Left colon (tissue), 2 donors: ENCODE data around the gene KL. TPM values are rescaled to one million over a fixed set of nuclear protein-coding genes. Genes with fewer than 3 reads are reported as not detected.
A peak's percentile ranks its signal among the peaks of the same experiment; 100 is the strongest.

Source experiments
- ATAC-seq: fragments of 200-7000 bp; cut with Tn5 transposase; one replicate; pipeline ENCODE4 v1.9.1; 2020; ENCODE audit warnings: mild to moderate bottlenecking, moderate library complexity
- DNase-seq, 2 donors: peaks; one replicate each; pipeline ENCODE4 v3.0.0-alpha.2; 2020
- intact Hi-C, 2 donors: fragments of 100-400 bp; cut with DNase I in 1 of 2; cut with micrococcal nuclease in 1 of 2; formaldehyde crosslinking; loops; one replicate each; pipeline versions ENCODE4 v1.11.2 to v1.14.0; 2022; cut with DNase I, micrococcal nuclease
- total RNA-seq, 2 donors: library from RNA; stranded (reverse); fragmentation: NEBNext Ultra II Directional; extraction: Animal tissue kit (Norgen Biotek cat#: 25700); gene quantifications; one replicate each; pipeline ENCODE4 v1.2.1, GENCODE V29; 2021
- donor health status: DM: no; HTN: no; CAD: no.
- donor health status: DM: yes; HTN: yes; CAD: no.

The KL gene
- total RNA-seq, 2 donors from 2014 or later = 1.0 to 2.0 TPM

DNA sequence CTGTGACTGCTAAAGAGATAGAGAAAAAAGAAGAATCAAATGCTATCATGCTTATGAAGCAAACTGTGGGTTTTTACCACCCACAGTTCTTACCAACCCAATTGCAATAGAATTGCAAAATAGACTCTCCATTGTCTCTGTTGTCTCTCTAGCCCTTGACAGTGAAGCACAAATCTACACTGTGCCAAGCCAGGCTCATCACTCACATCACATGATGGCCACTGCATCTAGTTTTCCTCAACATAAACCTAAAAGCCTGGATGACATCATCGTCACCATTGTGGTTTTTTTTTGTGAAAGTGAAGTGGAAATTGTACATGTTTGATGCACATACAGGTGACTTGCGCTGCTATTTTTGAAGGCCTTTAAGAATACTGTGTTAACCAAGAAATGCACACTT, 56.1 kb downstream of the KL start:
- DNase-seq = no peak

DNA sequence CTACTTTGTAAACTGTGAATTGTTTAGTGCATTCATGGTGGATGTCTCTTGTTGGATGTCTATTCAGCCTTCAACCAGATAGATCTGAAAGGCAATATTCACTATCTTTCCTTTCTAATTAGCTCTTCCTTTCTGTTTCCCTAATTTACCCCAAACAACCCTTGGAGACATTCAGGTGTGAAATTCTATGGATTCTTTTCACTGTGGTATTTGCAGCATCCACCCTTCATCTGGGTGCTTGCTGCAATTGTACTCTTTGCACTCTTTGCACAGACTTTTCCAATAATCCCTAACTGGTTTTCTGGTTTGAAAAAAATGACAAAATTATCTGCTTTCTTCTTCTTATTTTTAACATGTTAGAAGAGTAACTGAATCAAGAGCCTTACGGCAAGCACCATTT, 56.5 kb downstream of the KL start:
- ATAC-seq (no peak), DNase-seq (no peak)
- intact Hi-C loops = no loop called here

More for the DNA sequence above, 56.1 kb downstream of the KL start:
- no peak for ATAC-seq
- intact Hi-C loops = no loop called here

DNA sequence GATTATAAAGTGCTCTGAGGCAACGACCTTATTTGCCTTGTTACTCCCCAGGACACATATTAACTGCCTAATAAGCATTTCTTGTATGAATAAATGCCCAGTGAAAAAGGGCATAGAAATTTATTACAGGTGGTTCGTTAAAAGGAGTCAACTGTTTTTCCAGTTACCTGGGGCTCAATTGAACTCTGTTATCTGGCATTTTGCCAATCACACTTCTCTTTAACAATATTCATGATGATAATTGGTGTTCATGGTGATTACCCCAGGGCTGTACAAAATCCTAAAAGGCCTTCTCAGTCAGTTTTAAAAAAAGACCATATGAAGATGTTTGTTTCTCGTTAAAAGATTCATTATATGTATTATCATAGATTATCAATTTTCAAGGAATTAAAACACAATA, 57.1 kb downstream of the KL start:
- intact Hi-C loops = no loop called here
- ATAC-seq (no peak), DNase-seq (no peak)

DNA sequence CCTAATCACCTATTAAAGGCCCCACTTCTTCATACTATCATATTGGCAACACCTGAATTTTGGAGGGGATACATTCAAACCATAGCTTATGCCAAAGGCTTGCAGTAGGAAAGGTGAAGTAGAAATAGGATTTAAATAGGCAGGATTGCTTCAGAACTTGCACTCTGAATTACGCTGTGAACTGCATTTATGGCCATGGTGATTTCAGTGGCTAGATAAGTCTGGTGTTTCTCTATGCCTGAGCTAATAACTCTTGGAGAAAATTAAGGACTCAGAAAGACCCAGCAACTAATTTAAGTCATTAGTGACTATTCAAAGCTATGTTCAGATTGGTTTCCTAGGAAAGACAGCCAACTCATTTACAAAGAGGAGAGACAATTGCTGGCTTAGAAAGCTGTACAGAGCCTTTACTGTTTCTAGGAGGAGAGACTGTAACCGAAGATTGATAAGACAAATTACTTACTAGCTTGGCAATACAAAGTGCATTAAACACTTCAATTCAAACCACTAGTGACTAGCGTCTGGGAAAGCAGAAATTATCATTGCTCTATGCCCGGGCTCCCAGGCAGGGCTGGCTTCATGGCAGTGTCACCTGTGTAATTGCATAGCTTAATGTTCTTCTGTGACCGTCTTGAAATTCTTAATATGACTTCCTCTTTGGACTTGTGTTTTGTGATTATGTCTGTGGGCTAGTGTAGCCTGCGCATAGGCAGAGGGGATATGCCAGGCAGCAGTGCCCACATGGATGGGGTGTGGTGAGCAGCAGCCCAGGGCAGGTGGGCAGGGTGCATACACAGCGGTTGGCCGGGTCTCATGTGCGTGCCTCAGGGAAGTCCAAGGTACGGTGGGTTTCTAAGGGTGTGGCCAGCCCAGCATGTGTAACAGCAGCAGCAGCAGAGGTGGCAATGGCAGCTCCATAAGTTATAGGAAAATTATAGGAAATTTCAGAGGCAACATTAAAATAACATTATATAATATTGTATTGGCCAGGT, 60.1 kb downstream of the KL start:
- ATAC-seq (peak; percentile 93), DNase-seq (peak; percentile 37 to 51)
- intact Hi-C loops = no loop called here

DNA sequence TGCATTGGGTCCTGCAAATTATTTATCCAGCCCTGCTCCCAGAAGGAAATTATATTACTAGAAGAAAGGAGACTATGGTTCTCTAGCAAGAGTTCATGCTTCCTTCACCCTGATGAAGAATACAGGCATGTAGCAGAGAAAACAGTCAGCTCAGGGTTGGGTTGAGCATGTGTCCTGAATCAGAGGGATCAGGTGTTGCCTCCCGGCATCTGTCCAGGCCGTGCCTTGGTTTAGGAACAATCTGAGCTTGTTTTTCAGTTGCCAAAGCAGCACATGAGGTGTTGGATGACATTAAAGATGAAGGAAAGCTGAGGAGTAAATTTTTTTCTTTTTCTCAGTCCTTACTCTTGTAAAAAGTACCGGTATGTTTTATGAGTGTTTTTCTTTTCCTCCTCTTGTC, 62.0 kb downstream of the KL start:
- DNase-seq = no peak
- intact Hi-C loops = no loop called here
- no peak for ATAC-seq

DNA sequence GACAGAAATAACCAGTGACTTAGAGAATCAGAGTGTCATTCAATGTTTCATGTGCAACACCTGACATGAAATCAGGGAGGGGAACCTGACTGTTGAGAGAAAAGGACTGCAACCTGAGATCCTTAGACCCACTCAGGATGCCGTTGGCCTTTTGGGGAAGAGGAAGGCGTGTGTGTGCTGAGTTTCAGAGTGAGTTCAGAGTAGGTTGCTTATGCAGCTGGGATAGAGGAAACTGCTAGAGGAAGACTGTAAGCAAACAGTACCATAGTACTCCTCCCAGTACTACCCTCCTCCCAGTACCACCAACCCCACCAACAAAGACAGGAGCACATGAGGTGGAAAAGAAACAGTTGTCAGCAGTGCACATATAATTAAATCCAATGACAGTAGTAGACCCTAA, 63.7 kb downstream of the KL start:
- intact Hi-C loops = no loop called here
- DNase-seq = no peak
- no peak for ATAC-seq

DNA sequence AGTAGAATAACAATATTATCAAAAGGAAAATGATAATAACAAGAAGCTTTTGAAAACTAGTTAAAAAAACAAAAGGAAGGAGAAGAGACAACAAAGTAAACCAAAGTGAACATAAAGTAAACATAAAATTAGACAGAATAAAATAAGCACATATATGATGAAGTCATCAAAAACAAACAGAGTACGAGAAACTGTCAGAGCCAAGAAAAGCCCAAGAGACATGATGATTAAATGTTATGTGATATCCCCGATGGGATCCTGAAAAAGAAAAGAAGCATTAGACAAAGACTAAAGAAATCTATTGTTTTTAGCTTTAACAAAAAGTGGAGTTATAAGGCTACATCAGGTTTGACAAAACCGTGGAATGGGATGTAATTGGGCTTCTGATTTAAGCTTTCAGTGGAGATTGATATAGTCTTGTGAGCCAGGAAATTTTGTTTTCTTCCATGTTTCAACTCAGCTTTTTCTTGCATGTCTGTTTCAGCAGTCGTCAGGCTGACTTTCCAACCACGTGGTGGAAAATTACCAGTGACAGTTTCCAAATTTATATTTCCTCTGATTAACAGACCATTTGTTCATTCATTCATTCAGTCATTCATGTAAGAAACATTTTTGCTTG, 64.9 kb downstream of the KL start:
- no peak for ATAC-seq
- DNase-seq = no peak
- intact Hi-C loops = no loop called here

DNA sequence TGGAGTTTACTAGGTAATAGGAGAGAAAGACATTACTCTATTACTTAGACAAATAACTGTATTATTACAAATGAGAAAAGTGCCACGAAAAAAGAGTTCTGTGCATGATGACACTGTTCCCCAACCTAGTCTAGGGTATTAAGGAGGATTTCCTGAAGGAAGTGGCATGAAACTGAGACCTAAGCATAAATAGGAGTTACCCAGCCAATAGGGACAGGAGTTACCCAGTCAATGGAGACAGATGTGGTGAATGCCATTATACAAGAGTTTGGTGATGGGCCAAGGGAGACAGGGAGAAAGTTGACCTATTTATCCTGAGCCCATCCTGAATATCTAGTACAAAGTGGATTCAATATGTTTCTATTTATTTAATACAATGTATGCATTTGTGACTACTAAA, 65.4 kb downstream of the KL start:
- DNase-seq (no peak), ATAC-seq (no peak)
- intact Hi-C loops = no loop called here

DNA sequence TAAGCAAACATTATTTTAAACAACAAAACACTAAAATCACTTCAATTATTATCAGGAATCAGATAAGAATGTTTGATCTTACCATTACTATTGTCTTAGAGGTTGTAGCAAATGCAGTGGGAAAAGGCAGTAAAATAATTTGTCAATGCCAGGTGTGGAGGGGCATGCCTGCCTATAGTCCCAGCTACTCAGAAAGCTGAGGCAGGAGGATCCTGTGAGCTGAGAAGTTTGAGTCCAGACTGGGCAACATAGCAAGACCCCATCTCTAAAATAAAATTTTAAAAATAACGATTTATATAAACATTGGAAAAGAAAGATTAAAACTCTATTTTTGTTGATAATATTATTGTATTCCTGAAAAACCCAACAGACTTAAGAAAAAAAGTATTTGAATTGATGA, 66.8 kb downstream of the KL start:
- ATAC-seq = no peak
- intact Hi-C loops = no loop called here
- no peak for DNase-seq

DNA sequence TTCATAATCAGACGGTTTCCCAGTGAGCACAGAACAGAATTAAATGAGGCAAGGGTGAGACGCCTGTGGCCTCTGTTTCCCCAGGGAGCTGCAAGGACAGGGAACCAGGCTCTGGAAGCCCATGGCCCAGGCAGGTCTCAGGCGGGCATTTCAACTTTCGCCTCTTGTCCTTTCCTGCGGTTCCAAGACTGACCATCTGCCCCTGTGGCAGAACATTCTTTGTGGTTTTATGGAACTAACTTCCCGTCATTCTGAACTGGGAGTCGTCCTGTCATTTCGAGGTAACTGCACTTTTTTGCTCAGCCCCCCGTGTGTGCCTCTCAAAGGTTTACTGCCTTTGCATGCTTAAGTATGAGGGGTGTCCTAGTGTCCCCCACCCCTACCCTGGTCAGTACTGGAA, 70.9 kb downstream of the KL start:
- no peak for DNase-seq

DNA sequence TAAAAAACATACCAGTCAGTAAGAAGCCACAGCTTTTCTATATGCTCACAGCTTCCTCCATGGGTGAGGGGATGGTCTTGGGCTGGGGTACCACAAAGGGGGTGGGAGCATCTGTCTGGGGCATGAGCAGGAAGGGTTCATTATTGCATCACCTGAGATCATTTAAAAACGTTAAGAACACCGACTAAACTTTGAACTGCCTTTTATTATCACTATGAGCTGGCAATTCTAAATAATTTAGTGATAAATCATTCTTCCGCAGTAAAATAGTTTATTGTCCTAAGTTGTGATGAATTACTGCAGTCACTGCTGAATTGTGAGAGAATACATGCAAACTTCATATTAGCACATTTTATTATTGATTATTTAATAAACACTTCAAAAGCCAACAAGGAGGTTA, 71.6 kb downstream of the KL start:
- DNase-seq = no peak
- intact Hi-C loops = no loop called here
- ATAC-seq = peak; percentile 59

More for the DNA sequence above, 70.9 kb downstream of the KL start:
- intact Hi-C loops = no loop called here
- no peak for ATAC-seq

DNA sequence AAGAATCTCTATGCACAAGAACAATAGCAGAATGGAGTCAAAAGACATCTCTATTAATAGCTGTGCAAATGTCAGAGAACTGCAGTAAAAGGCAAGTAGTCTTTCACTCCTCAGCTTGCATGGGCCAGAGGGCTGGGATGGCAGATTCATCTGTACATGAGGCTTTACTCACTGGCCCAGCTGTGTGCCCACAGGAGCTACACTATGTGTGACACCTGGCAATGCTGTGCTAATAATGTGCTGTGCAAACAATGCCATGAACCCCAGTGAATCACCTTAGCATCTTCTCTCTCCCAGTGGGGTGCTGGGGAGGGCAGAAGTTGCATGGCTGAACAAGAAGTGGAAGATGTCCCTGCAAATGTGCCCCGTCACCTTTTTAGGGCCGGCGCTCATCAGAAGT, 73.1 kb downstream of the KL start:
- ATAC-seq = no peak
- no peak for DNase-seq
- intact Hi-C loops = no loop called here

DNA sequence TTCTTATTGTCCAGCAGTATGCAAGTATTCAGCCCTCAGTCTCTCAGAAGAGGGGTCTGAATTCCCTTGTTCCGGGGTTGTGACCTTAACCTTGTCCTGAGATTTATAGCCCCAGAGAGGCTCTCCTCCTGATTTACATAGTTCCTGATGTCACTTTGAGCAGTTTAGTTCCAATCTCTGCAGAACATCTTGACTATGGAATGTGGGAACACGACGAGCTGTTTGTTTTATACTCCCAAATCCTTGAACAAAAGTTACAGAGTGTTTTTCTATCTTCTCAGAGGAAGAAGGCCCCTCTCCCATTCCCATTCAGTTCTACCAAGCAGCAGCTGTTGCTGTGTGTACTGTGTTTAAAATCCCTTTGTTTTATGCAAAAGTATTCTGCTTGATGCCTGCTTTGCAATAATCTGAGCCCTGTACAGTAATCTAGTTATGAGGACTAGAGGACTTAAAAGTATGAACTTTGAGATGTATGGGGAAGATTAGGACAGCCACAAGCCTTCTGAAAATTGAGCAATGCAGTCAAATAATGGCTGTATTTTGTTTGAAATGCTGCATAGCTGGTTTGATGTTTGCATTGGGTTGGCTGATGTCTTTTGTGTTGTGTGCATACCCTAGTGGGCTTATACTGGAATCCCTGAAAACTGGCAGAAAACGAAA, 74.7 kb downstream of the KL start:
- DNase-seq (no peak), ATAC-seq (no peak)
- intact Hi-C loops = no loop called here

DNA sequence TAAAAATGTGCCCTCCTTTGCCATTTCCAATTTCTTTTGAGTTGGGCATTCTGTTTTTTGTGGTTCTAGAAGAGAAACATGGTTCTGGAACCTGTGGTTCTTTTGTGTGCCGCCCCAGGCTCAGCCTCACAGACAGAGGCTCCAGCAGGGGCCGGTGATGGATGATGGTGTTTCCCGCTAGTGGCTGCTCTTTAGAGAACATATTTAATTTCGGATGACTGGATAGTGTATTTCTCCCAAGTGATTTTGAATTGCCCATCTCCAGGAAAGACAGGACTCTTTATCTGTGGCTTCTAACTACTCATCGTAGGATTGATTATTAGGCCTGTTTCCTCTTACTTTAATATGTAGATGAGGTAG, 75.2 kb downstream of the KL start:
- no peak for ATAC-seq
- intact Hi-C loops = no loop called here
- no peak for DNase-seq

DNA sequence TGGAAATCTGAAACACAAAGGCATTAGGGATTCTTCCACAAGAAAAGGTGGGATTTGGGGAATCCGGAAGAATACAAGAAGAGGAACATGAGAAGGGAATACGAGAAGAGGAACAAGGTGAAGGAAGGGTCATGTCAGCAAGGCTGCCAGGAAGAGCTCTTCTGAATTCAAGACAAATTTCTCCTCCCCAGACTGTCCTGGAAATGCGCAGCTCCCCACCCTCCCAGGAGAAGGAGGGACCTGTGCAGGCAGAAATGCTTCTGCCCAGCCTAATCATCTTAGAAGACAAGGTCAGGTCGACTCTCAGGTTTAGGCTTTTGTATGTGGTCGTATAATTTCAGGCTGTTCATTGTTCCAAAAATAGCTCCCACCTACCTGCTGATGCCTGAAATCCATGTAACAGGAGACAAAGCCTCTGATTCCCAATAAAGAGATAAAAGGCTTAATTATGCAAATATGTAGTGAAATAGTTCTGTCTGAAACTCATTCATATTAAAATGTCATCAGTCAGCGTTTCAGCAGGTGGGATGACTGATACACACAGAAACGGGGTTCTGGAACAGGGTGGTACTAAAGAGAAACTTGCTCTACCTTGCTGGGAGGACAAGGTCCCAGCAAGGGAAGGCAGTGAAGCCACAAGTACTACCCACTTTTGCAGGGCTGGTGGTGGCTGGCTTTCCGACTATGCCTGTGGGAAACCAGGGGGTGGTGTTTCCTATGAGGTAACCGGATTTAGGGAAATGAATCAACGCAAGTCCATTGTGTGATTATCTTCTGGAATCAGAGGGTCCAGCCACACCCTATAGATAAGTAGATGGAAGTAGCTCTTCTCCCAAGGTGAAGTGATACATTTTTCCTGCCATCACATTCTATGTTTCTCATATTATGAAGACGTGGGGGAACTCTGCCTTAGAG, 76.1 kb downstream of the KL start:
- DNase-seq (no peak), ATAC-seq (no peak)
- intact Hi-C loops = no loop called here

DNA sequence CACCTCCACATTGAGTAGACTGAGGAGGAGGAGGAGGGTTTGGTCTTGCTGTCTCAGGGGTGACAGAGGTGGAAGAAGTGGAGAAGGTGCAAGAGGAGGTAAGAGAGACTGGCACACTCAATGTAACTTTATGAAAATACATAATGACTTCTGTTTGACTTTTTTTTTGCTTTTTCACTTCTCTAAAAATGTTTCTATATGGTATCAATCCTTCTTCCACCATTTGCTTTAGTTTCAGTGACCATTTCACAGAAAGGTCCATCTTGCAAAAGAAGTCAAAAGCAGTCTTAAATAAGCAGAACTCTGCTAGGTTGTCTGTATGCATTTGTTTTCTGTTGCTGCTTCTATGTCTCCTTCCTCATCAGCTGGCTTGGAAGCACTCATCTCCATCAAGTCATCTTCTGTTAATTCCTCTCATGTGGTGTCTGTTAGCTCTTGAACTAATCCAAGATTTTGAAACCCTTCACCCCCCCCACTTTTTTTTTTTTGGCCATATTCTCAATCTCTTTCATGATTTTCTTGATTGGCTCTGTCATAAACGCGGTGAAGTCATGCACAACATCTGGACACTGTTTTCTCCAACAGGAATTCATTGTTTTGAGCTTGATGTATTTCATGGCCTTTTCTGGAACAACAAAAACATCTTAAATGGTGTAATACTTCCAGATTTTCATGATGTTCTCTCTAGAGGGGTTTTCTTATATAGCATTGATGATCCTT, 80.8 kb downstream of the KL start:
- DNase-seq = no peak
- ATAC-seq = no peak
- intact Hi-C loops = no loop called here

DNA sequence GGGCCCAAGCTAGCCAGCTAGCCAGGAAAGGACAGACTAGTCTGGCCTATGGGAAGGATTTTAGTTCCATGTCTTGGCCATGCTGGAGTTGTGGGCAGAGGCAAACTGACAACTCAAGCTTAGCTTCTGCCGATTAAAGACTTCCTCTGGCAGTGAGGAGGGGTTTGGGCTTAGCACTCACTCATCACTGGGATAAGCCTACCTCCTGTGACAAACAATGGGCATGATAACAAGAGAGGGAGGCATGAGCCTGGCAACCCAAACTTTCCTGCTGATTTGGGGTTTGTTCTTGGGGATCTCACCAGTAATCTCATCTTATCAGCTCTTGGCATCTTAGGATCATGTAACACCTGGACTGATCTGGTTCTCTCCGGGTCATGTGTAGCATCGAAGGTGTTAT, 83.6 kb downstream of the KL start:
- intact Hi-C loops = no loop called here
- ATAC-seq (no peak), DNase-seq (no peak)

DNA sequence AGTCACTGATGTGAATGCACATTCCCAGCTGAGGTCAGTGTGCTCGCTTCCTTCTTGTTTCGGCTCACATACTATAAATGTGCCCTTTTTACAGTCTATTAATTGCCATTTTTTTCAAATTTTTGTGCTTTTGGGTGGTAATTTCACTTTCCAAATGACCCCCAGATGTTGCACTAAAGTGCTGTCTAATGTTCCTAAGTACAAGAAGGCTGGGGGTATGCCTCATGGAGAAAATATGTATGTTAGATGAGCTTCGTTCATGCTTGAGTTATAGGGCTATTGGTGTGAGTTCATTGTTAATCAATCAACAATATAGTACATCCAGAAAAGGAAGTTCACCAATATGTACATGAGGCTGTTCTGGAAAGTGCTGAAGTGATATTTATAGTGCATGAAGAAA, 84.7 kb downstream of the KL start:
- no peak for ATAC-seq
- intact Hi-C loops = no loop called here
- DNase-seq = no peak
